Transverse colon (tissue), 3 donors: ENCODE results near the gene LMX1A.

Experiments
- CTCF ChIP-seq, 5 experiments: fragments of 200-600 bp in 3 of 5; fragments of 450-650 bp in 2 of 5; sonication (generic) in 3 of 5; IDR thresholded peaks; 1 replicate in 2 of 5; 2 replicates in 3 of 5; pipeline ENCODE4 v1.5.1; 2016 to 2017; ENCODE audit warnings: antibody characterized with exemption in 5 of 5, inconsistent platforms in 3 of 5, mild to moderate bottlenecking in 2 of 5, moderate library complexity in 1 of 5
- POLR2A ChIP-seq: fragments of 450-650 bp; IDR thresholded peaks from one replicate; pipeline ENCODE4 v1.6.1; 2016; ENCODE audit warnings: antibody characterized with exemption, mild to moderate bottlenecking, moderate library complexity

DNA sequence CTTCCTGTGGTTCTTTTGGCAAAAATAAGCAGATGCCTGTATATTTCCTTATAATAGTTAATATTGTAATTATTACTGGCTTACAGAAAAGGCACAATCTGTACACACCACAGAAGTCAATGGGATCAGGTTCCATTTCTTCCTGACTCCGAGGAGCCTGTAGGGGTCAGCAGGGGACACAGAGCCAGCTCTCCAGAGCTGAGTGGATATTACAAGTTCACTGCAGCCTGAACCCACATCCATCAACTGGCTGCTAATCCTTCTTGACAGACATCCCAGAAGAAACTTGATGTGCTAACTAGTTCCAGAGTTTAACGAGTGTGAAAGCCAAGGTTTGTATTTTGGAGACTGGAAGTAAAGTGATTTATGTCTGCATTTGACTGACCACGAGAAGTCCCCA, 203.8 kb downstream of the LMX1A start:
- no peak for TF ChIP-seq POLR2A
- no peak for TF ChIP-seq CTCF (IDR thresholded peaks at IDR 0.05)
